ENCODE results near the gene SPRED2. TPM values are rescaled to one million over a fixed set of nuclear protein-coding genes. Genes with fewer than 3 reads are reported as not detected.

SPRED2 gene
- total and polyA plus RNA-seq, 4 donors: 6.7 to 7.5 (median 7.1) TPM

GRCh38 chr2:65417509-65418085, 14.8 kb downstream of the SPRED2 start:
- H3K9ac ChIP-seq (ENCODE audit: low read depth in 1 of 2, low read length in 2 of 2): no peak overlapping the region
- no peak overlapping the region for H3K4me3 ChIP-seq (ENCODE audit: low read depth in 1 of 3, low read length in 3 of 3)
- WGBS: 92% methylated on average over 3 of the region's 3 CpGs
- H3K4me1 ChIP-seq (ENCODE audit: control insufficient read depth in 4 of 4, insufficient read depth in 4 of 4, low read length in 3 of 4): peaks cover 4 to 35% (median 25%) of the 10 kb centered on the region in 4 donors
- peak overlapping the region in 1 of 2 donors; percentile 23 for H3K27ac ChIP-seq (ENCODE audit: low read depth in 1 of 2, low read length in 2 of 2)
- TF ChIP-seq HNF4G (IDR thresholded peaks at IDR 0.05) (no peak), FOXA2 (IDR thresholded peaks at IDR 0.05) (no peak), NR2F2 (IDR thresholded peaks at IDR 0.05) (no peak), ATF3 (IDR thresholded peaks at IDR 0.05) (no peak), ZBTB33 (IDR thresholded peaks at IDR 0.05) (no peak), RXRA (IDR thresholded peaks at IDR 0.05) (no peak), HNF4A (conservative IDR thresholded peaks at IDR 0.05) (no peak), MAX (IDR thresholded peaks at IDR 0.05) (no peak), YY1 (IDR thresholded peaks at IDR 0.05) (no peak), EGR1 (IDR thresholded peaks at IDR 0.05; ENCODE audit: low read depth in 2 of 2) (no peak), JUND (IDR thresholded peaks at IDR 0.05) (no peak), TAF1 (conservative IDR thresholded peaks at IDR 0.05) (no peak), GABPA (IDR thresholded peaks at IDR 0.05 in 1 of 2, conservative IDR thresholded peaks at IDR 0.05 in 1 of 2) (no peak), RAD21 (IDR thresholded peaks at IDR 0.05) (no peak), FOXA1 (IDR thresholded peaks at IDR 0.05) (no peak)
- H3K9me3 ChIP-seq (ENCODE audit: control insufficient read depth in 4 of 4, low read length in 3 of 4): no peaks in the 10 kb centered on the region
- no peaks in the 10 kb centered on the region for H3K27me3 ChIP-seq (ENCODE audit: control insufficient read depth in 4 of 4, insufficient read depth in 4 of 4, low read length in 3 of 4)
- H3K36me3 ChIP-seq (ENCODE audit: control insufficient read depth in 4 of 4, insufficient read depth in 3 of 4, low read depth in 1 of 4, low read length in 3 of 4): no peaks in the 10 kb centered on the region
- no peak for DNase-seq (ENCODE audit: low spot score)

GRCh38 chr2:65416945-65417344, 15.5 kb downstream of the SPRED2 start:
- no peaks in the 10 kb centered on the region for H3K9me3 ChIP-seq (ENCODE audit: control insufficient read depth in 4 of 4, low read length in 3 of 4)
- no peak overlapping the region for H3K4me3 ChIP-seq (ENCODE audit: low read depth in 1 of 3, low read length in 3 of 3)
- no peak for DNase-seq (ENCODE audit: low spot score)
- peaks cover 4 to 38% (median 25%) of the 10 kb centered on the region in 4 donors for H3K4me1 ChIP-seq (ENCODE audit: control insufficient read depth in 4 of 4, insufficient read depth in 4 of 4, low read length in 3 of 4)
- TF ChIP-seq CTCF (IDR thresholded peaks at IDR 0.05; ENCODE audit: low read depth, low read length, missing input control) (no peak), JUND (IDR thresholded peaks at IDR 0.05) (no peak), ATF3 (IDR thresholded peaks at IDR 0.05) (no peak), RAD21 (IDR thresholded peaks at IDR 0.05) (peak in 1 of 2 donors; percentile 31), TAF1 (conservative IDR thresholded peaks at IDR 0.05) (no peak), YY1 (IDR thresholded peaks at IDR 0.05) (no peak), MAX (IDR thresholded peaks at IDR 0.05) (peak; percentile 31), NR2F2 (IDR thresholded peaks at IDR 0.05) (no peak), REST (IDR thresholded peaks at IDR 0.05) (no peak), ZBTB33 (IDR thresholded peaks at IDR 0.05) (no peak), GABPA (IDR thresholded peaks at IDR 0.05 in 1 of 2, conservative IDR thresholded peaks at IDR 0.05 in 1 of 2) (no peak), RXRA (IDR thresholded peaks at IDR 0.05) (no peak), HNF4G (IDR thresholded peaks at IDR 0.05) (no peak), EGR1 (IDR thresholded peaks at IDR 0.05; ENCODE audit: low read depth in 2 of 2) (no peak), SP1 (IDR thresholded peaks at IDR 0.05) (no peak), HNF4A (conservative IDR thresholded peaks at IDR 0.05) (peak in 1 of 2 donors; percentile 16), FOXA1 (IDR thresholded peaks at IDR 0.05) (no peak), FOXA2 (IDR thresholded peaks at IDR 0.05) (no peak)
- H3K9ac ChIP-seq (ENCODE audit: low read depth in 1 of 2, low read length in 2 of 2): no peak overlapping the region
- WGBS: 49% methylated on average over 3 of the region's 3 CpGs
- no peaks in the 10 kb centered on the region for H3K27me3 ChIP-seq (ENCODE audit: control insufficient read depth in 4 of 4, insufficient read depth in 4 of 4, low read length in 3 of 4)
- peak overlapping the region in 1 of 2 donors; percentile 23 for H3K27ac ChIP-seq (ENCODE audit: low read depth in 1 of 2, low read length in 2 of 2)
- no peaks in the 10 kb centered on the region for H3K36me3 ChIP-seq (ENCODE audit: control insufficient read depth in 4 of 4, insufficient read depth in 3 of 4, low read depth in 1 of 4, low read length in 3 of 4)
